Amniotic stem cell (primary cell): ENCODE data around the gene DGKE.

ENCODE experiments used
- DNase-seq: peaks from one replicate; lab custom pipeline; 2025; lab: John Stamatoyannopoulos, UW

The DGKE gene

DNA sequence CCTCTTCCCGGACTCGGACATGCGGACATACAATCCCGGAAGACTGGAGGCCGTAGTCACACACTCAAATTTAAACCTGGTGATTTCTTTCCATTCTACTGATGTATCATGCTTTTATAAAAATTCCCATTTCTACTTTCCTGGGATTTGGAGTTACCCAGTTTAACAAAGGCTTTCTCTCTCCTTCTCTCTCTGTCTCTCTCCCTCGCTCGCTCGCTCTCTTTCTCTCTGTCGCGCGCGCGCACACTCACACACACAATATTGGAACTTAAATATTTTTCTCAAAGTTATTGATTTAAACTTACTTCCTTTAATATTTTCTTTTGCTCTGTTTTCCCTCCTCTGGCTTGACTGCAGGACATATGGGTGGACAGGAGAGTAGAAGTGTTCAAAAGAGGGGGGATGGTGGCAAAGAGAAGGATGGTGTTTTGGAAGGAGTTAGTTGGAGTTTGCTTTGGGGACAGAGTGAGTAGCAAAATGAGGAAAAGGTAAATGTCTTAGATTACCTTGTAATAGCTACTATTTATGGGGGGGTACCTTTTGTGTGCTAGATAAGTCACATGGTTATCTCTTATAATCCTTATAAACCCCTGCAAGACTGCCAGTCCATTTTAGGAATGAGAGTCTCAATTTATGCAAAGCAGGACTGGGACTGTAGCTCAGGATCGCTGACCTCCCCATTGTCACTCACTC lies 80.8 kb downstream of the DGKE start:
- no peak for DNase-seq

DNA sequence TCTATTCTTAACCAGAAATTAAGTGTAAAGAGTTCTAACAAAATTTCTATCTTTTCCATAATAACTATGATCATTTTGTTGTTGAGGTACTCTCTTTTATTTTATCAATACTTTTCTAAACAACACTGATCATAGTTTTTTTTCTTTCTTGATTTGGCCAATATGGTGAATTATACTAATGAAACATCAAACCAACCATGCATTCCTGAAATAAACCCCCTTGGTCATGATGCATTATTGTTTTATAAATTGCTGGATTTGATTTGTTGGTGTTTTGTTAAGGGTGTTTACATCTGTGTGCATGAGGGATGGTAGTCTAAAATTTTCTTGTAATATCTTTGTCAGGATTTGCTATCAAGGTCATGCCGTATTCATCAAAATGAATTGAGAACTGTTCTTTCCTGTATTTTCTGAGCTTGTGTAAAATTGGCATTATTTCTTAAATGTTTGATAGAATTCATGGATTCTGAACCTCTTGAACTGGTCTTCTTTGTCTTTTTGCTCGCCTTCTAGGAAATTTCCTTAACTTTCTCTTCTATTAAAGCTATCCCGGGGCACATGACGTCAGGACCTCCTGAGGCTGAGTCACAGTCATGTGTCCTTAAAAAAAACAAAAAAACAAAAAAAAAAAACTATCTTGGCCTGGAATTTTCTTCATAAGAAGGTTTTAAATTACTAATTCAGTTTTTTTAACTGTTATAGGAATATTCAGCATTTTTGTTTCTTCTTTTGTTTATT lies 83.8 kb downstream of the DGKE start:
- no peak for DNase-seq

DNA sequence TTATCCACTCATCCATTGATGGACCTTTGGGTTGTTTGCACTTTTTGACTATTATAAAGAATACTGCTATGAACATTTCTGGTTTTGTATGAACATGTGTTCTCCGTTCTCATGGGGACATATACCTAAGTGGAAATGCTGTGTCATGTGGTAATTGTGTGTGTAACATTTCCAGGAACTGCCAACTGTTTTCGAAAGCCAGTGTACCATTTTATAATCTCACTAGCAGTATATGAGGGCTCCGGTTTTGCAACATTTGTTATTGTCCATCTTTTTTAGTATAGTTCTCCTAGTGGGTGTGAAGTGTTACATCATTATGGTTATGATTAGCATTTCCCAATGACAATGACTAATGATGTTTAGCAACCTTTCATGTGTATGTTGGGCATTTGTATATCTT lies 85.0 kb downstream of the DGKE start:
- no peak for DNase-seq
